ENCODE data around the gene ASIC1. TPM values are rescaled to one million over a fixed set of nuclear protein-coding genes. Genes with fewer than 3 reads are reported as not detected.

Gene ASIC1
- total and polyA plus RNA-seq, 2 experiments from 2014 or later: 0.76 to 1.5 TPM

GRCh38 chr12:50103351-50103750 is 46.0 kb downstream of the ASIC1 start:
- H4K20me1 ChIP-seq (replicated peaks; ENCODE audit: insufficient read depth): no peaks in the 10 kb centered on the region; the same call in 1 of the 2 replicates
- H3K4me1 ChIP-seq (ENCODE audit: insufficient read depth): peaks cover 12% of the 10 kb centered on the region; the same call in 1 of the 2 replicates
- Mint-ChIP-seq H3K4me3 (no peak overlapping the region), H3K9me3 (no peaks in the 10 kb centered on the region), H3K4me1 (peaks cover 39% of the 10 kb centered on the region), H3K27ac (no peak overlapping the region), H3K27me3 (ENCODE audit: insufficient read depth, low read depth, poor library complexity) (peaks cover 7% of the 10 kb centered on the region), H3K36me3 (ENCODE audit: low read depth) (peaks cover 30% of the 10 kb centered on the region)
- no peak overlapping the region for H3K4me2 ChIP-seq
- no peak overlapping the region for H3K4me3 ChIP-seq
- TF ChIP-seq STAT1 (IDR thresholded peaks at IDR 0.05; ENCODE audit: unreplicated experiment): no peak
- TF ChIP-seq EZH2 (IDR thresholded peaks at IDR 0.05; ENCODE audit: low read depth, unreplicated experiment): no peak
- TF ChIP-seq, protein P1, sequence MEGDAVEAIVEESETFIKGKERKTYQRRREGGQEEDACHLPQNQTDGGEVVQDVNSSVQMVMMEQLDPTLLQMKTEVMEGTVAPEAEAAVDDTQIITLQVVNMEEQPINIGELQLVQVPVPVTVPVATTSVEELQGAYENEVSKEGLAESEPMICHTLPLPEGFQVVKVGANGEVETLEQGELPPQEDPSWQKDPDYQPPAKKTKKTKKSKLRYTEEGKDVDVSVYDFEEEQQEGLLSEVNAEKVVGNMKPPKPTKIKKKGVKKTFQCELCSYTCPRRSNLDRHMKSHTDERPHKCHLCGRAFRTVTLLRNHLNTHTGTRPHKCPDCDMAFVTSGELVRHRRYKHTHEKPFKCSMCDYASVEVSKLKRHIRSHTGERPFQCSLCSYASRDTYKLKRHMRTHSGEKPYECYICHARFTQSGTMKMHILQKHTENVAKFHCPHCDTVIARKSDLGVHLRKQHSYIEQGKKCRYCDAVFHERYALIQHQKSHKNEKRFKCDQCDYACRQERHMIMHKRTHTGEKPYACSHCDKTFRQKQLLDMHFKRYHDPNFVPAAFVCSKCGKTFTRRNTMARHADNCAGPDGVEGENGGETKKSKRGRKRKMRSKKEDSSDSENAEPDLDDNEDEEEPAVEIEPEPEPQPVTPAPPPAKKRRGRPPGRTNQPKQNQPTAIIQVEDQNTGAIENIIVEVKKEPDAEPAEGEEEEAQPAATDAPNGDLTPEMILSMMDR (conservative IDR thresholded peaks at IDR 0.05; ENCODE audit: low read depth in 2 of 2): no peak
- no peak overlapping the region for H3K27ac ChIP-seq (ENCODE audit: low read depth)
- H3F3A ChIP-seq (replicated peaks; ENCODE audit: low read depth): peaks cover 8% of the 10 kb centered on the region; the same call in 1 of the 2 replicates
- H3K36me3 ChIP-seq (ENCODE audit: insufficient read depth): peaks cover 8% of the 10 kb centered on the region; the same call in 1 of the 2 replicates
- ATAC-seq (no peak), DNase-seq (ENCODE audit: low spot score) (no peak)
- no peaks in the 10 kb centered on the region for H3K9me2 ChIP-seq (ENCODE audit: insufficient read depth)
- H2AFZ ChIP-seq: no peak overlapping the region
- H3K79me2 ChIP-seq (replicated peaks; ENCODE audit: insufficient read depth): no peaks in the 10 kb centered on the region
- H3K27me3 ChIP-seq (ENCODE audit: insufficient read depth): no peaks in the 10 kb centered on the region

DNA sequence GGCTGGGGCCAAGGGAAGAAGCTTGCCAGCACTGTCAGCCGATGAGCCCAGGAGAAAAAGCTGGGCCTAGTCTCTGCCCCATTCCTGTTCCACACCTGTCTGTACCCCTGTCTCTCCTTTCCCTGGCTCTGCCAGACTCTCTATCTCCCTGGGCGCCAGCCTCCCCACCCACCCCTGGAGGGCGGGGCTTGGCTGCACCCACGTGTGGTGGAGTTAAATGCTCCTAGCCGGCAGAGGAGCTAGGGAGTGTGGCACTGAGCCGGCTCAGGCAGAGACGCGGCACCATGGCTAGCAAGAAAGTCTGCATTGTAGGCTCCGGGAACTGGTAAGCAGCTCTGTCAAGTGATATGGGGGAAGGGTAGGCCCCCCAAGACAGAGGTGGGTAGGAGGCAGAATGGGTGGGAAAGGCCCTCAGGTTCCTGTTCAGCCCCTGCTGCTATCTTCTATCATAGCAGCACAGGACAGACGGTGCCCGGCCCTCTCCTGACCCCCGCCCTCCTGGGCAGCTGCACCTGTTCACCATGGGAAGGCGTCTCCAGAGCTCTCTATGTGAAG is 46.4 kb downstream of the ASIC1 start, which contains the start of gene GPD1:
GPD1 (plus strand) TSS at position 242 of the 555 bp plus-strand sequence; CDS start at position 285, 43 bp downstream.
- peak within 1 kb of the TSS; percentile 55; the same call in 1 of the 2 replicates for H3K4me2 ChIP-seq
- peak; percentile 73 for DNase-seq (ENCODE audit: low spot score)
- TF ChIP-seq ZNF114 (CRISPR knock-in tag; IDR thresholded peaks at IDR 0.05) (no peak), REST (IDR thresholded peaks at IDR 0.05; ENCODE audit: unreplicated experiment) (no peak), POLR2AphosphoS5 (IDR thresholded peaks at IDR 0.05; ENCODE audit: low read depth) (no peak), STAT1 (IDR thresholded peaks at IDR 0.05; ENCODE audit: unreplicated experiment) (no peak), ZNF331 (CRISPR knock-in tag; IDR thresholded peaks at IDR 0.05; ENCODE audit: low read depth) (no peak), EZH2 (IDR thresholded peaks at IDR 0.05; ENCODE audit: low read depth, unreplicated experiment) (no peak), NANOG (IDR thresholded peaks at IDR 0.05; ENCODE audit: borderline replicate concordance) (no peak)
- TF ChIP-seq, protein P1 (conservative IDR thresholded peaks at IDR 0.05; ENCODE audit: low read depth in 2 of 2): no peak

More for the DNA sequence above, 46.4 kb downstream of the ASIC1 start, which contains the start of gene GPD1:
- Mint-ChIP-seq H3K27ac (peak within 1 kb of the TSS; percentile 80), H3K4me1 (peaks cover 39% of the 10 kb centered on the region), H3K9me3 (no peaks in the 10 kb centered on the region), H3K36me3 (ENCODE audit: low read depth) (peaks cover 26% of the 10 kb centered on the region), H3K4me3 (no peak within 1 kb of the TSS), H3K27me3 (ENCODE audit: insufficient read depth, low read depth, poor library complexity) (peaks cover 7% of the 10 kb centered on the region)
- no peak within 1 kb of the TSS for H3K27ac ChIP-seq (ENCODE audit: low read depth)
- 0 out of 2 replicates have a peak, but pooled peaks cover 3% of the 10 kb centered on the region for H3K36me3 ChIP-seq (ENCODE audit: insufficient read depth)
- no peaks in the 10 kb centered on the region for H3K9me2 ChIP-seq (ENCODE audit: insufficient read depth)
- ATAC-seq: peak; percentile 83
- H3K79me2 ChIP-seq (replicated peaks; ENCODE audit: insufficient read depth): no peaks in the 10 kb centered on the region
- no peaks in the 10 kb centered on the region; the same call in 1 of the 2 replicates for H4K20me1 ChIP-seq (replicated peaks; ENCODE audit: insufficient read depth)
- peaks cover 8% of the 10 kb centered on the region; the same call in 1 of the 2 replicates for H3F3A ChIP-seq (replicated peaks; ENCODE audit: low read depth)
- H2AFZ ChIP-seq: 0 out of 2 replicates have a peak within 1 kb of the TSS, but pooled peaks have one; percentile 43
- peaks cover 12% of the 10 kb centered on the region; the same call in 1 of the 2 replicates for H3K4me1 ChIP-seq (ENCODE audit: insufficient read depth)
- H3K27me3 ChIP-seq (ENCODE audit: insufficient read depth): no peaks in the 10 kb centered on the region
- H3K4me3 ChIP-seq: no peak within 1 kb of the TSS
